ENCODE data around the gene CHAF1A. TPM values are rescaled to one million over a fixed set of nuclear protein-coding genes. Genes with fewer than 3 reads are reported as not detected.

CHAF1A gene
- total and polyA plus RNA-seq, 2 of the 8 experiments (the other 6 are each of a cell fraction or from before 2014, with no cell fraction given): 122 to 147 TPM

DNA sequence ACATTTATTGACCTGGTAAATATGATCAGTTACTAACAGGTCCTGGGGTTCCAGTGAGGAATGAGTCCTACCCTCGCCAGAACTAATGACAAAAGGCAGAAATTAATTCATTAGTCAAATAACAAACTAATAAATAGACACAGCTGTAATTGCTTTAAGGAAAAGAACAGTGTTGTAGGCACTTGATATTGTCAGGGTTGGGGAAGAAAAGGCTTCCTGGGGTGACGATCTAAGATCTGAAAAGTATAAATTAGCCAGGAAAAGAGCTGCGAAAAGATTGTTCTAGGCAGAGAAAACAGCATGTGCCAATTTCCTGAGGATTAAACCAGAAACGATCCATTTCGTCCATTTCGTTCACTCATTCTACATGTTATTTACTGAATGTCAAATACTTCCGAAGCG is 670 bp upstream of the CHAF1A start:
- Histone ChIP-seq H3K27me3 (replicated peaks in 1 of 4; ENCODE audit: control insufficient read depth in 3 of 4, extremely low read depth in 1 of 4, insufficient read depth in 3 of 4, low read length in 3 of 4) (no peaks in the 10 kb centered on the region), H3K27ac (ENCODE audit: low read depth, low read length) (no peak overlapping the region), H3K4ac (replicated peaks; ENCODE audit: insufficient read length, low read depth, low read length) (no peak overlapping the region), H3K56ac (replicated peaks; ENCODE audit: insufficient read length, low read depth, low read length) (no peak overlapping the region), H3K9me3 (ENCODE audit: insufficient read depth in 2 of 2, low read depth in 1 of 2, low read length in 1 of 2) (no peaks in the 10 kb centered on the region), H2BK20ac (ENCODE audit: low read length) (no peak overlapping the region), H3K14ac (ENCODE audit: insufficient read length) (no peak overlapping the region), H2BK15ac (ENCODE audit: low read length) (no peak overlapping the region), H3K9ac (replicated peaks in 1 of 4; ENCODE audit: extremely low read depth in 1 of 4, low read depth in 3 of 4, low read length in 3 of 4) (peak overlapping the region in 1 of 4 experiments; percentile 38; a peak in 3 of 7 replicates), H3K79me1 (ENCODE audit: low read depth, low read length) (peaks cover 21% of the 10 kb centered on the region), H2BK12ac (ENCODE audit: low read depth, low read length) (no peak overlapping the region), H2BK120ac (replicated peaks; ENCODE audit: low read depth, low read length) (no peak overlapping the region), H3K4me1 (replicated peaks in 1 of 4; ENCODE audit: control insufficient read depth in 3 of 4, insufficient read depth in 4 of 4, low read length in 3 of 4) (peaks cover 2 to 13% (median 4%) of the 10 kb centered on the region in 4 experiments; a peak in 5 of 7 replicates), H3K4me3 (ENCODE audit: extremely low read depth in 1 of 4, insufficient read depth in 2 of 4, low read depth in 3 of 4, low read length in 4 of 4) (peak overlapping the region; percentile 6 to 55 (median 18); a peak in 4 of 8 replicates), H3K18ac (ENCODE audit: extremely low read depth, low read length) (no peak overlapping the region), H4K20me1 (replicated peaks in 1 of 2; ENCODE audit: control insufficient read depth in 1 of 2, insufficient read depth in 2 of 2, low read length in 2 of 2) (peaks cover 20 to 27% of the 10 kb centered on the region in 2 experiments), H3K23me2 (ENCODE audit: low read depth, low read length) (peaks cover 12% of the 10 kb centered on the region), H3K23ac (ENCODE audit: insufficient read length) (no peak overlapping the region), H4K5ac (ENCODE audit: insufficient read length, low read depth, low read length) (no peak overlapping the region), H3K79me2 (ENCODE audit: control insufficient read depth in 1 of 2, insufficient read depth in 2 of 2, low read length in 2 of 2) (peaks cover 40 to 73% of the 10 kb centered on the region in 2 experiments), H2AK5ac (ENCODE audit: low read depth, low read length) (no peak overlapping the region), H2BK5ac (ENCODE audit: low read depth, low read length) (no peak overlapping the region), H3K36me3 (ENCODE audit: control insufficient read depth in 2 of 4, insufficient read depth in 4 of 4, low read length in 3 of 4) (peaks cover 0 to 7% (median 3%) of the 10 kb centered on the region in 4 experiments; a peak in 3 of 8 replicates), H4K8ac (ENCODE audit: extremely low read depth, insufficient read depth, low read length) (no peak overlapping the region), H2AFZ (ENCODE audit: low read length) (no peak overlapping the region), H3K4me2 (ENCODE audit: insufficient read depth in 1 of 2, low read depth in 2 of 2, low read length in 2 of 2) (peak overlapping the region; percentile 33 to 67), H4K91ac (replicated peaks; ENCODE audit: insufficient read length, low read length) (no peak overlapping the region)
- FAIRE-seq: no peak
- WGBS, 2 experiments (ENCODE audit: extremely low coverage in 1 of 2, insufficient coverage in 1 of 2, insufficient read length in 1 of 2, insufficient replicate concordance in 2 of 2, low coverage in 1 of 2, low lambda C conversion rate in 2 of 2, missing lambda C conversion rate in 1 of 2): 31% methylated on average over 8 of the region's 8 CpGs; no CpG with 5 or more reads in 1 of the 2 experiments
- ChIA-PET POLR2A (ENCODE audit: partially characterized antibody) (interaction anchor here (0.6 to 49.6 kb wide), 15 partner anchors 8 to 351 kb away, joined by 3 to 1590 read pairs (median 5); partner anchors contain the start of genes MPND, UBXN6 and YJU2), CTCF (ENCODE audit: partially characterized antibody) (interaction anchor here (0.8 to 3.3 kb wide), 11 partner anchors 11 to 169 kb away, joined by 3 to 38 read pairs (median 4); no protein-coding TSS in a partner anchor)
- DNase-seq (ENCODE audit: low read depth in 1 of 2, low spot score in 2 of 2): no peak
- TF ChIP-seq FOSL1 (IDR thresholded peaks at IDR 0.05; ENCODE audit: insufficient read depth, low read depth, low read length) (no peak), POLR2AphosphoS5 (IDR thresholded peaks at IDR 0.05; ENCODE audit: low read depth, low read length) (no peak), BRCA1 (IDR thresholded peaks at IDR 0.05; ENCODE audit: low read depth, low read length) (no peak), ASH2L (IDR thresholded peaks at IDR 0.05; ENCODE audit: low read length) (no peak), TBP (IDR thresholded peaks at IDR 0.05; ENCODE audit: low read depth, low read length) (no peak), EGR1 (IDR thresholded peaks at IDR 0.05; ENCODE audit: borderline replicate concordance, low read depth, low read length) (no peak), BCL11A (IDR thresholded peaks at IDR 0.05; ENCODE audit: low read depth in 2 of 2, low read length in 2 of 2) (no peak), NRF1 (IDR thresholded peaks at IDR 0.05; ENCODE audit: low read depth, low read length) (no peak), CREB1 (IDR thresholded peaks at IDR 0.05) (no peak), ZNF274 (IDR thresholded peaks at IDR 0.05; ENCODE audit: borderline replicate concordance, extremely low read depth, low read length) (no peak), SP1 (IDR thresholded peaks at IDR 0.05; ENCODE audit: low read depth, low read length) (no peak), SP4 (IDR thresholded peaks at IDR 0.05; ENCODE audit: low read length) (no peak), SIX5 (IDR thresholded peaks at IDR 0.05; ENCODE audit: low read depth, low read length) (no peak), RXRA (IDR thresholded peaks at IDR 0.05; ENCODE audit: insufficient read depth, low read depth, low read length) (no peak), SRF (IDR thresholded peaks at IDR 0.05; ENCODE audit: low read depth, low read length) (no peak), RFX5 (IDR thresholded peaks at IDR 0.05; ENCODE audit: borderline replicate concordance, low read depth, low read length) (no peak)
